DND-41 (cell line): ENCODE data around the gene CD4.

ENCODE experiments used
- ATAC-seq: fragments of 200-7000 bp; cut with Tn5 transposase; 3 replicates; pipeline ENCODE4 v1.9.1; 2021; ENCODE audit warnings: low read depth; ENCODE audit not compliant: insufficient read depth
- DNase-seq: peaks from one replicate; pipeline ENCODE4 v3.0.0-alpha.2; 2020
- H2AFZ ChIP-seq: 2 replicates; pipeline ENCODE4 v1.6.0; 2012; ENCODE audit warnings: low read depth, low read length
- H3K27ac ChIP-seq: 2 replicates; pipeline ENCODE4 v1.5.1; 2012; ENCODE audit warnings: low read length, inconsistent platforms
- H3K27me3 ChIP-seq: fragments of 200-600 bp; sonication (generic); 2 replicates; pipeline ENCODE4 v1.6.0; 2012; ENCODE audit warnings: low read length, mild to moderate bottlenecking, inconsistent platforms; ENCODE audit not compliant: insufficient read depth, poor library complexity
- H3K36me3 ChIP-seq: 2 replicates; pipeline ENCODE4 v1.5.1; 2012; ENCODE audit warnings: low read length, inconsistent platforms; ENCODE audit not compliant: insufficient read depth
- H3K4me1 ChIP-seq: 2 replicates; pipeline ENCODE4 v1.5.1; 2012; ENCODE audit warnings: mild to moderate bottlenecking, low read length; ENCODE audit not compliant: insufficient read depth
- H3K4me2 ChIP-seq: 2 replicates; pipeline ENCODE4 v1.6.0; 2012; ENCODE audit warnings: mild to moderate bottlenecking, moderate library complexity, low read length, inconsistent platforms; ENCODE audit not compliant: insufficient read depth
- H3K4me3 ChIP-seq, 2 experiments: fragments of 200-600 bp in 1 of 2; shearing (Covaris generic) in 1 of 2; 2 replicates each; pipeline ENCODE4 v1.5.1; 2012 to 2016; ENCODE audit warnings: inconsistent platforms in 2 of 2, low read length in 2 of 2, mild to moderate bottlenecking in 2 of 2, low read depth in 1 of 2, moderate library complexity in 1 of 2
- H3K79me2 ChIP-seq: 2 replicates; pipeline ENCODE4 v1.6.0; 2012; ENCODE audit warnings: low read length, inconsistent platforms; ENCODE audit not compliant: insufficient read depth
- H3K9ac ChIP-seq: 2 replicates; pipeline ENCODE4 v1.6.0; 2012; ENCODE audit warnings: low read depth, mild to moderate bottlenecking, inconsistent platforms, low read length, moderate library complexity
- H3K9me3 ChIP-seq: 2 replicates; pipeline ENCODE4 v1.5.1; 2012; ENCODE audit warnings: low read length, moderate library complexity, mild to moderate bottlenecking, inconsistent platforms; ENCODE audit not compliant: insufficient read depth, severe bottlenecking
- H4K20me1 ChIP-seq: 2 replicates; pipeline ENCODE4 v1.6.0; 2012; ENCODE audit warnings: low read length; ENCODE audit not compliant: insufficient read depth
- CTCF ChIP-seq: IDR thresholded peaks from 2 replicates; pipeline ENCODE4 v1.5.1; 2012; ENCODE audit warnings: borderline replicate concordance, low read length, moderate library complexity, mild to moderate bottlenecking; ENCODE audit not compliant: poor library complexity, severe bottlenecking; ENCODE audit errors: extremely low read depth
- EZH2 ChIP-seq: IDR thresholded peaks from 3 replicates; pipeline ENCODE4 v1.6.1; 2012; ENCODE audit warnings: borderline replicate concordance, low read depth, mild to moderate bottlenecking, moderate library complexity, low read length, inconsistent platforms; ENCODE audit not compliant: severe bottlenecking

CD4 gene

GRCh38 chr12:6820166-6820565 is 30.8 kb downstream of the CD4 start:
- no peak overlapping the region for H3K4me3 ChIP-seq
- DNase-seq = no peak
- H3K9me3 ChIP-seq = no peaks in the 10 kb centered on the region
- no peak overlapping the region for H3K9ac ChIP-seq
- peaks cover 16% of the 10 kb centered on the region for H3K4me1 ChIP-seq
- H3K79me2 ChIP-seq = no peaks in the 10 kb centered on the region
- peaks cover 7% of the 10 kb centered on the region for H4K20me1 ChIP-seq
- no peak for ATAC-seq
- no peaks in the 10 kb centered on the region for H3K36me3 ChIP-seq
- peaks cover 51% of the 10 kb centered on the region for H3K27me3 ChIP-seq
- no peak overlapping the region for H3K27ac ChIP-seq
- H3K4me2 ChIP-seq = no peak overlapping the region
- no peak for TF ChIP-seq CTCF
- TF ChIP-seq EZH2 = no peak
- no peak overlapping the region for H2AFZ ChIP-seq

GRCh38 chr12:6821591-6822425 is 32.5 kb downstream of the CD4 start, which contains the start of gene GPR162:
Gene GPR162 (plus strand): TSS chr12:6821821. CDS start chr12:6823899, 2,078 bp downstream.
- Histone ChIP-seq H4K20me1 (peaks cover 10% of the 10 kb centered on the region), H3K4me3 (peak within 1 kb of the TSS in 1 of 2 experiments; percentile 51; a peak in 2 of 4 replicates)

GRCh38 chr12:6822426-6823135 is 33.3 kb downstream of the CD4 start:
- Histone ChIP-seq H3K27me3 (peaks cover 69% of the 10 kb centered on the region), H4K20me1 (peaks cover 14% of the 10 kb centered on the region), H3K9ac (no peak overlapping the region), H3K27ac (no peak overlapping the region), H2AFZ (no peak overlapping the region), H3K79me2 (no peaks in the 10 kb centered on the region), H3K36me3 (no peaks in the 10 kb centered on the region), H3K4me3 (peak overlapping the region in 1 of 2 experiments; percentile 51; a peak in 1 of 4 replicates), H3K4me1 (peaks cover 20% of the 10 kb centered on the region), H3K9me3 (no peaks in the 10 kb centered on the region), H3K4me2 (peak overlapping the region; percentile 65)
- TF ChIP-seq EZH2 (no peak), CTCF (no peak)
- no peak for DNase-seq
- no peak for ATAC-seq

More at GRCh38 chr12:6821591-6822425, 32.5 kb downstream of the CD4 start, which contains the start of gene GPR162:
- TF ChIP-seq CTCF = no peak
- TF ChIP-seq EZH2 = peak; percentile 79
- Histone ChIP-seq H3K27ac (peak within 1 kb of the TSS; percentile 45; the same call in 1 of the 2 replicates), H3K4me2 (peak within 1 kb of the TSS; percentile 65), H3K4me1 (peaks cover 16% of the 10 kb centered on the region), H3K27me3 (peaks cover 61% of the 10 kb centered on the region), H3K36me3 (no peaks in the 10 kb centered on the region), H3K9me3 (no peaks in the 10 kb centered on the region), H3K79me2 (no peaks in the 10 kb centered on the region), H2AFZ (peak within 1 kb of the TSS; percentile 64), H3K9ac (peak within 1 kb of the TSS; percentile 27)
- ATAC-seq (peak; percentile 59), DNase-seq (peak; percentile 49)
